ENCODE measurements around the gene KRT13. TPM values are rescaled to one million over a fixed set of nuclear protein-coding genes. Genes with fewer than 3 reads are reported as not detected.

The KRT13 gene
- polyA plus RNA-seq, 1 donor (not counting 4 experiments of a cell fraction or from before 2014, with no cell fraction given), result 24.0 TPM

DNA sequence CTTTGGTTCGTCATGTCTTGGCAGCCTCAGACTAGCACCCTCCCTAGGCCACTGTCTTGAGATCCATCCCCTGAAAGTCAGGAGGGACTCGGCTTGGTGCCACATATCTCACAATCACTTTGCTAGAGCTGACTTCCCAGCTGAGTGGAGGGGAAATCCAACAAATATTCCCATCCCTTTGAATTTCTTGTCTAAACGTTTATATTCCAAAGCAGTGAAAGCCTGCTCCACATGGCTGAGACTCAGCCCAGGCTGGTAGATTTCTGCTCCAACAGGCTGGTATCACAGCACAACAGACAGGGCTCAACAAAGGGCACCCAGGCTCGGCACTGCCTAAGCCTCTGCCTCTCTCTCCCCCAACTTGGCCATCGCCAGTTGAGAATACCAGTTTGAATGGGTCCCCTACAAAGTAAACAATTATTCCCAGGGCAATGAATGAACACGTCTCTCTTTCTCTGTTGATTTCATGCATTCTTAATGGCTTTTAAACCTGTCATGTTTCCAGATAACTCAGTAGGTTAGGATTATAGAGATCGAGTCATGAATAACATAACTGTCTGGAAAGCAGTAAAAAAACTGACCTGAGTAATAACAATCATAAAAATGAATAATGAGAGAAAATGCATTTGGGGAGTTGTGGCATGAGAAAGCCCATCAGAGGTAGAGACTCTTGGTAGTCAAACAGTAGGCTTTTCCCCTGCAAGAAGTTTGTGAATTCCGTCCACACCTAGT is 1.0 kb downstream of the KRT13 start:
- Histone ChIP-seq H3K79me2 (ENCODE audit: control insufficient read depth, insufficient read depth, low read length) (no peaks in the 10 kb centered on the region), H3K9ac (ENCODE audit: control insufficient read depth, extremely low read depth, insufficient read depth, low read length) (no peak overlapping the region), H3K36me3 (ENCODE audit: control insufficient read depth in 2 of 2, extremely low read depth in 1 of 2, insufficient read depth in 2 of 2, low read length in 2 of 2) (no peaks in the 10 kb centered on the region), H3K4me3 (ENCODE audit: control insufficient read depth in 2 of 3, extremely low read depth in 1 of 3, insufficient read depth in 2 of 3, low read depth in 1 of 3, low read length in 3 of 3) (no peak overlapping the region), H3K4me2 (ENCODE audit: control insufficient read depth, extremely low read depth, insufficient read depth, low read depth, low read length) (no peak overlapping the region), H3K27me3 (ENCODE audit: control insufficient read depth, extremely low read depth, insufficient read depth, low read length) (no peaks in the 10 kb centered on the region), H3K9me3 (ENCODE audit: control insufficient read depth, low read depth, low read length) (no peaks in the 10 kb centered on the region), H3K9me1 (ENCODE audit: control insufficient read depth, extremely low read depth, insufficient read depth, low read length) (no peaks in the 10 kb centered on the region), H3K27ac (ENCODE audit: control insufficient read depth, insufficient read depth, low read length) (no peak overlapping the region), H2AFZ (ENCODE audit: control insufficient read depth, low read length) (no peak overlapping the region), H3K4me1 (ENCODE audit: control insufficient read depth, extremely low read depth, insufficient read depth, low read length) (peaks cover 24% of the 10 kb centered on the region), H4K20me1 (ENCODE audit: control insufficient read depth, extremely low read depth, insufficient read depth, low read length) (no peaks in the 10 kb centered on the region)
- dilution Hi-C loops (cut with MboI; ENCODE audit: extremely low pct_ligation_motif_present, low sequenced_read_pairs), result no loop called here
- FAIRE-seq, result no peak
- DNase-seq (ENCODE audit: low read depth, low spot score), result no peak
- TF ChIP-seq, protein P1, sequence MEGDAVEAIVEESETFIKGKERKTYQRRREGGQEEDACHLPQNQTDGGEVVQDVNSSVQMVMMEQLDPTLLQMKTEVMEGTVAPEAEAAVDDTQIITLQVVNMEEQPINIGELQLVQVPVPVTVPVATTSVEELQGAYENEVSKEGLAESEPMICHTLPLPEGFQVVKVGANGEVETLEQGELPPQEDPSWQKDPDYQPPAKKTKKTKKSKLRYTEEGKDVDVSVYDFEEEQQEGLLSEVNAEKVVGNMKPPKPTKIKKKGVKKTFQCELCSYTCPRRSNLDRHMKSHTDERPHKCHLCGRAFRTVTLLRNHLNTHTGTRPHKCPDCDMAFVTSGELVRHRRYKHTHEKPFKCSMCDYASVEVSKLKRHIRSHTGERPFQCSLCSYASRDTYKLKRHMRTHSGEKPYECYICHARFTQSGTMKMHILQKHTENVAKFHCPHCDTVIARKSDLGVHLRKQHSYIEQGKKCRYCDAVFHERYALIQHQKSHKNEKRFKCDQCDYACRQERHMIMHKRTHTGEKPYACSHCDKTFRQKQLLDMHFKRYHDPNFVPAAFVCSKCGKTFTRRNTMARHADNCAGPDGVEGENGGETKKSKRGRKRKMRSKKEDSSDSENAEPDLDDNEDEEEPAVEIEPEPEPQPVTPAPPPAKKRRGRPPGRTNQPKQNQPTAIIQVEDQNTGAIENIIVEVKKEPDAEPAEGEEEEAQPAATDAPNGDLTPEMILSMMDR (optimal IDR thresholded peaks at IDR 0.05 in 1 of 3, IDR thresholded peaks at IDR 0.05 in 1 of 3, conservative IDR thresholded peaks at IDR 0.05 in 1 of 3; ENCODE audit: extremely low read depth in 1 of 3, insufficient read depth in 2 of 3, low read length in 3 of 3), result no peak
- TF ChIP-seq EZH2 (IDR thresholded peaks at IDR 0.05; ENCODE audit: low read length), result no peak

DNA sequence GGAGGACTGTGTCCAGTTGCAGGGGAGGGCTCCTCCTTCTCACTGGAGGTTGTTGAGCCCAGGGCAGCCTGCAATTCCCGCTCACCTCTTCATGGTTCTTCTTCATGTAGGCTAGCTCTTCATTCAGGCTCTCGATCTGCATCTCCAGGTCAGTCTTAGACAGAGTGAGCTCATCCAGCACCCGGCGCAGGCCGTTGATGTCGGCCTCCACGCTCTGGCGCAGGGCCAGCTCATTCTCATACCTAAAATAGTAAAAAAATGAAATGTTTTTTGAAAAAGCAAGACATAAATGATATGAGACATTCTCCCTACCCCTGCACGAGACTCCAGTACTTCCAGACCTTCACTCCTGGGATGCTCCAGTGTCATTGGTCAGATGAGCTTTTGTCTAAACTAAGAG is 2.2 kb downstream of the KRT13 start:
- Histone ChIP-seq H3K9me3 (ENCODE audit: control insufficient read depth, low read depth, low read length) (no peaks in the 10 kb centered on the region), H3K4me2 (ENCODE audit: control insufficient read depth, extremely low read depth, insufficient read depth, low read depth, low read length) (no peak overlapping the region), H3K27me3 (ENCODE audit: control insufficient read depth, extremely low read depth, insufficient read depth, low read length) (no peaks in the 10 kb centered on the region), H3K36me3 (ENCODE audit: control insufficient read depth in 2 of 2, extremely low read depth in 1 of 2, insufficient read depth in 2 of 2, low read length in 2 of 2) (no peaks in the 10 kb centered on the region), H4K20me1 (ENCODE audit: control insufficient read depth, extremely low read depth, insufficient read depth, low read length) (no peaks in the 10 kb centered on the region), H2AFZ (ENCODE audit: control insufficient read depth, low read length) (no peak overlapping the region), H3K27ac (ENCODE audit: control insufficient read depth, insufficient read depth, low read length) (no peak overlapping the region), H3K9ac (ENCODE audit: control insufficient read depth, extremely low read depth, insufficient read depth, low read length) (no peak overlapping the region), H3K4me1 (ENCODE audit: control insufficient read depth, extremely low read depth, insufficient read depth, low read length) (peaks cover 36% of the 10 kb centered on the region), H3K4me3 (ENCODE audit: control insufficient read depth in 2 of 3, extremely low read depth in 1 of 3, insufficient read depth in 2 of 3, low read depth in 1 of 3, low read length in 3 of 3) (no peak overlapping the region), H3K79me2 (ENCODE audit: control insufficient read depth, insufficient read depth, low read length) (no peaks in the 10 kb centered on the region), H3K9me1 (ENCODE audit: control insufficient read depth, extremely low read depth, insufficient read depth, low read length) (no peaks in the 10 kb centered on the region)
- FAIRE-seq (no peak), DNase-seq (ENCODE audit: low read depth, low spot score) (no peak)
- dilution Hi-C loops (cut with MboI; ENCODE audit: extremely low pct_ligation_motif_present, low sequenced_read_pairs), result no loop called here
- TF ChIP-seq, protein P1 (optimal IDR thresholded peaks at IDR 0.05 in 1 of 3, IDR thresholded peaks at IDR 0.05 in 1 of 3, conservative IDR thresholded peaks at IDR 0.05 in 1 of 3; ENCODE audit: extremely low read depth in 1 of 3, insufficient read depth in 2 of 3, low read length in 3 of 3), result no peak
- no peak for TF ChIP-seq EZH2 (IDR thresholded peaks at IDR 0.05; ENCODE audit: low read length)
